ENCODE results near the gene TAS2R39. TPM values are rescaled to one million over a fixed set of nuclear protein-coding genes. Genes with fewer than 3 reads are reported as not detected.

TAS2R39 gene
- total RNA-seq, 4 donors from 2014 or later, result not detected

- Histone ChIP-seq H3K9me3 (no peaks in the 10 kb centered on the region), H3K27ac (no peak overlapping the region), H3K27me3 (no peaks in the 10 kb centered on the region), H3K4me3 (no peak overlapping the region), H3K4me1 (no peaks in the 10 kb centered on the region), H3K36me3 (no peaks in the 10 kb centered on the region)
- DNase-seq (no peak), ATAC-seq (no peak)
- in situ Hi-C loops (cut with MboI; ENCODE audit: low sequenced_read_pairs in 4 of 4) (no loop called here), intact Hi-C loops (cut with DNase I; ENCODE audit: low total_unique reads) (no loop called here)
- TF ChIP-seq CTCF (IDR thresholded peaks at IDR 0.05 in 4 of 5, conservative IDR thresholded peaks at IDR 0.05 in 1 of 5) (no peak), POLR2A (IDR thresholded peaks at IDR 0.05) (no peak)
Observed at GRCh38 chr7:143199040-143199439, 15.8 kb downstream of the TAS2R39 start.

GRCh38 chr7:143202161-143202560 is 18.9 kb downstream of the TAS2R39 start:
- in situ Hi-C loops (cut with MboI; ENCODE audit: low sequenced_read_pairs in 4 of 4) (loop anchor here in 3 of 4 donors (25.0 kb wide), 1 partner anchor 340 kb away; the partner anchor contains the start of gene EPHB6 (in 3 of the 3)), intact Hi-C loops (cut with DNase I; ENCODE audit: low total_unique reads) (no loop called here)
- H3K27ac ChIP-seq, result no peak overlapping the region

GRCh38 chr7:143203386-143203785 is 20.2 kb downstream of the TAS2R39 start:
- H3K27me3 ChIP-seq, result no peaks in the 10 kb centered on the region
- no peak overlapping the region for H3K27ac ChIP-seq
- no peaks in the 10 kb centered on the region for H3K4me1 ChIP-seq
- no peaks in the 10 kb centered on the region for H3K9me3 ChIP-seq
- in situ Hi-C loops (cut with MboI; ENCODE audit: low sequenced_read_pairs in 4 of 4) (loop anchor here in 3 of 4 donors (25.0 kb wide), 1 partner anchor 341 kb away; the partner anchor contains the start of gene EPHB6 (in 3 of the 3)), intact Hi-C loops (cut with DNase I; ENCODE audit: low total_unique reads) (no loop called here)
- no peak overlapping the region for H3K4me3 ChIP-seq
- H3K36me3 ChIP-seq, result no peaks in the 10 kb centered on the region
- no peak for TF ChIP-seq CTCF (IDR thresholded peaks at IDR 0.05 in 4 of 5, conservative IDR thresholded peaks at IDR 0.05 in 1 of 5)
- no peak for TF ChIP-seq POLR2A (IDR thresholded peaks at IDR 0.05)
- ATAC-seq (no peak), DNase-seq (no peak)

More at GRCh38 chr7:143202161-143202560, 18.9 kb downstream of the TAS2R39 start:
- Histone ChIP-seq H3K4me3 (no peak overlapping the region), H3K27me3 (no peaks in the 10 kb centered on the region), H3K9me3 (no peaks in the 10 kb centered on the region), H3K4me1 (no peaks in the 10 kb centered on the region), H3K36me3 (no peaks in the 10 kb centered on the region)
- TF ChIP-seq POLR2A (IDR thresholded peaks at IDR 0.05) (no peak), CTCF (IDR thresholded peaks at IDR 0.05 in 4 of 5, conservative IDR thresholded peaks at IDR 0.05 in 1 of 5) (no peak)
- ATAC-seq, result no peak
- DNase-seq, result no peak

GRCh38 chr7:143205560-143206293 is 22.5 kb downstream of the TAS2R39 start:
- H3K27me3 ChIP-seq, result no peaks in the 10 kb centered on the region
- intact Hi-C loops (cut with DNase I; ENCODE audit: low total_unique reads) (no loop called here), in situ Hi-C loops (cut with MboI; ENCODE audit: low sequenced_read_pairs in 4 of 4) (loop anchor here in 3 of 4 donors (25.0 kb wide), 1 partner anchor 343 kb away; the partner anchor contains the start of gene EPHB6 (in 3 of the 3))
- TF ChIP-seq CTCF (IDR thresholded peaks at IDR 0.05 in 4 of 5, conservative IDR thresholded peaks at IDR 0.05 in 1 of 5), result no peak
- no peak for TF ChIP-seq POLR2A (IDR thresholded peaks at IDR 0.05)
- no peak overlapping the region for H3K4me3 ChIP-seq
- no peaks in the 10 kb centered on the region for H3K4me1 ChIP-seq
- DNase-seq (peak in 1 of 2 donors; percentile 20), ATAC-seq (no peak)
- no peaks in the 10 kb centered on the region for H3K9me3 ChIP-seq
- no peak overlapping the region for H3K27ac ChIP-seq
- no peaks in the 10 kb centered on the region for H3K36me3 ChIP-seq

Data from gastrocnemius medialis (tissue), 4 donors.